Hypothalamus (tissue), 51 donors: ENCODE data around the gene PRKAG2.

Experiments used
- DNase-seq, 51 donors: peaks; one replicate each; lab custom pipeline; 2025; lab: John Stamatoyannopoulos, UW

PRKAG2 gene

DNA sequence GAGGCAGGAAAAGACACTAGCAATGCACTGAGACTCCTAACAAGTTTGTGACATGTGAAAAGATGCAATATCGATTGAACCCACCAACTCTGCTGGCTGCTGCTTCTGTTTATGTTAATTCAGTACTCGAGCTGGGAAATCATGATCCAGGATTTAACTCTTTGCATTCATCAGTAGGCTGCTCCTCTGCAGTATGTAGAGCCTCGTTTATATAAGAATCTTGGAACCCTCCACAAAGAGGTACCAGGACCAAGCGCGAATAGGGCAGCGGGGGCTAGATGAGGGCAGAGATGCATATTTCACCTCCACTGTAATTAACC is 7.8 kb downstream of the PRKAG2 start:
- no peak for DNase-seq

DNA sequence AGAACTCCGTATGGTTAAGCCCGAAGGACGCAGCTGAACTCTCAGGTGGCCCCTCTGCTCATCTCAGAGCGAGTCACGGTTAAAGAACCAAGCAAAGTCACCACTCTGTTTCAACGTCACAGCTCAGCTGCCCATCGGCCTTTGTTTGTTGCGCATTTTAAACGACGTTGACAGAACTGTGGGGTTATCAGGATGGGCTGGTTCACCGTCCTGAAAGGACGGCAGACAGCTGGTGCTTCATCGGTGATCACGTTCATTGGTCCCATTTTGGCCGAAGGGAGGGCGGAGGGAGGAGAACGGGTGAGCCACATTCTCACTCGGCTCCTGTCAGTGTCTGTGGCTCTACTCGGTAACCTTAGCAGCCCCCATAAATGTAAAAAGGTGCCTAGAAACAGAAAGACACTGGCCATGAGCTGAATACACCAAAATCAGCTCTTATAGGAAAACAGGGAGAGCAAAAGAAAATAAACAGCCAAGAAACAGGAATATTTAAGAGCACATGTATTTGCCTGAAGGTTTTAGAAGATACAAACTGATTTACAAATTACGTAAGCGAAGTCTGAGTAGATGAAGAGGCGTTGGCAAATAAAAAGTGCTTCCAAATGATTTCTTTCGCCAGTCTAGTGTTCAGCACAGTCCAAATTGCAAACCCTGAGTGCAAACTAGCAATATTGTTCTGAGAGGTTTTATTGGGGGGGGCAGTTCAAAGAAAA is 8.4 kb downstream of the PRKAG2 start:
- DNase-seq: no peak

- no peak for DNase-seq
These were observed 9.0 kb downstream of the PRKAG2 start for GRCh38 chr7:151867912-151868311.

GRCh38 chr7:151866761-151867655 is 9.9 kb downstream of the PRKAG2 start:
- DNase-seq: no peak

- DNase-seq: no peak
These were observed 10.9 kb downstream of the PRKAG2 start for GRCh38 chr7:151866028-151866427.

- DNase-seq: peak in 6 of 51 donors; percentile 11 to 52 (median 31)
These were observed 11.7 kb downstream of the PRKAG2 start for GRCh38 chr7:151865070-151865670.

- DNase-seq: no peak
These were observed 12.4 kb downstream of the PRKAG2 start for GRCh38 chr7:151864561-151864960.

DNA sequence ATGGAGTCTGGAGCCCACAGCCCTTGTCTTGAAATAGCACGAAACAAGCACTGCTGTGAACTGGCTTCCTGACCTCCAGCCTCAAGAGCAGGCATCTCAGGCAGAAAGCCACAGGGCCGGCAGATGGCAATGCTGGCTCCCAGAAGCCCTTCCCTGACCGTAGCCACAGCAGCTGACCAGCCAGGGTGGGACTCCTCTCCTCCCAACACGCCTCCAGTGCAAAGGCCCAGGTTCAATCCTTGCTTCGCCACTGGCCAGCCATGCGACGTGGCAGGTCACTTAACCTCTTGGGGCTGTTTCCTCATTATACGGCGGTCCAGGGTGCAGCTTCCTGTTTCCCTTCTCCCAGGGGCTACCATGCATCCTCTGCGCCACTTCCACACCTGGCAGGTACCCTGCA is 12.8 kb downstream of the PRKAG2 start:
- no peak for DNase-seq

GRCh38 chr7:151863386-151864079 is 13.4 kb downstream of the PRKAG2 start:
- DNase-seq: no peak

- DNase-seq: no peak
These were observed 14.1 kb downstream of the PRKAG2 start for GRCh38 chr7:151862606-151863381.

- DNase-seq: no peak
These were observed 15.0 kb downstream of the PRKAG2 start for GRCh38 chr7:151861881-151862280.

GRCh38 chr7:151860771-151861170 is 16.1 kb downstream of the PRKAG2 start:
- no peak for DNase-seq

- no peak for DNase-seq
These were observed 16.8 kb downstream of the PRKAG2 start for GRCh38 chr7:151859948-151860685.

DNA sequence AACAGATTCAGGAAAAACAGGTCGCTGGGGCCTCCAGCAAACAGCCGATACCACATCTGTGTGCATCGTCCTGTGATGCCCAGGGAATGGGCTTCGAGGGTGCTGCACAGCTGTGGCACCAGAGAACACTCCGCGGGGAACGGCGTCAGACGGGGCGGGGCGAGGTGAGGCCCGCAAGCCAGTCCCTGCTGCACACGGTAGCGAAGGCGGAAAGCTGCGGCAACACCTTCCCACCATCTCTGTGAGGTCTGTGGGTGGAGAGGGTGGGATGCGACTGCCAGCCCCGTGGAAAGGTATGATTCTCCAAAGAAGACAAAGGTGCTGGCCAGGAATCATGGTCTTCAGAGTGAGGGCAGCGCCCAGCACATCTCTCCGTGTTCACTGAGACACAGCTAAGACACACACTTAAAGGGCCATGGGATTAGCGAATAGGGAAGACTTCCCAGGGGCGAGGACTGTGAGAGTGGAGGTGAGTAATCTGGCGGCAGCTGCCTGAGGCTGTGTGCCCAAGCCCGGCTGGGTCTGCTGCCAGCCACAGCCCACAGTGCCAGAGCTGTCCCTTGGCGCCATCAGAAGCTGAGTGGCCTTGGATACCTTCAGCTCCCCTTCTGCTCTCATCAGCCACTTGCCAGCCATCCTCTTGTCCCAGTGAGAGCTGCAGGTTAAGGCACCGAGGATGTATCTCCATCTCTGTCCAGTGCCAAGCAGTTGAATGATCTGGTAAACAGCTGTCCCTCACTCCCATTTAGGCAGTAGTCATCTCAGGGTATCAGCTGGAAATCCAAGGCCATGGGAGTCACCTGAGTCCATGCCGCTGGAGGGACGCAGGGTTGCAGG is 17.6 kb downstream of the PRKAG2 start:
- peak in 1 of 51 donors; percentile 69 for DNase-seq

DNA sequence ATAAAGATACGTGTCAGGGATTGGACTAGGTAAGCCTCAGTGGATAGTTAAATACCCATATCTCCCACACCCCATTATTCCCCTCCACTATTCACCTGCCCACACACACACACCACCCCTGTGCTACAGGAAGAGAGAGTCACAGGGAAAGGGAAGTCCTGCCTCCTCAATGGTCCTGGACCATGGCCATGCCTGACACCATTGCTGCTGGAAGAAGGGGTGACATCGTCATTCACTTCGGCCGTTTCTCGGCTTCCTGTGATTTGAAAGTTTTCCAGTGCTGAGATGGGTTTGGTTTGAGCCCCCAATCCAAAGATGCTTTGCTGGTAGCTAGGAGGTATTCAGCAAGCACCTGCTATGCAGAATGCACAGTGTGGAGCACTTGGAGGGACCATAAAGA is 18.5 kb downstream of the PRKAG2 start:
- DNase-seq: no peak

DNA sequence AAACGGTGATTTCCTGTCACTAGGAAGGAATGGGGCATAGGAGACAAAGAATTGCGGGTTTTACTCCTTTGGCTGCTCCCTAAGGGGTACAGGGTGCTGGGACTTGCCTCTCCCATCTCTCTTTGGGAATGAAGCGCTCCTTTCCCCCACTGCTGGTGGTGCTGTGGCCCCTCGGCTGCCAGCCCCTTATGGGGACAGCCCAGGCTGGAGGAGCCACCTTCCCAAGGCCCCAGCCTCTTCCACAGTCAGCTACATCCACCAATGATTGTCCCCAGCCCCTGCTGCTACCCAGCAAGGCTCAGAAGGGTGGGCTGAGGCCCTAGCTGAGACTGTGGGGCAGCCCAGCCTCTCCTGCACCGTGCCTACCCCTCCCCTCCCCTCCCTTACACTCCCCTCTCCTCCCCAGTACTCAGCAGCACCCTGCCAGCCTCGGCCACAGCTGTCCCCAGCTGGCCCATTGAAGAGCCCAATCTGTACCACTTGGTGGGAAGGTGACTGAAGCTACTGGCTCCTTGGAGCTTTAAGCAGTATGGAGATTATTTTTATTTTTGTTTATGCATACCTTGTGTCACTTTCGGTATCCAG is 19.0 kb downstream of the PRKAG2 start:
- no peak for DNase-seq

DNA sequence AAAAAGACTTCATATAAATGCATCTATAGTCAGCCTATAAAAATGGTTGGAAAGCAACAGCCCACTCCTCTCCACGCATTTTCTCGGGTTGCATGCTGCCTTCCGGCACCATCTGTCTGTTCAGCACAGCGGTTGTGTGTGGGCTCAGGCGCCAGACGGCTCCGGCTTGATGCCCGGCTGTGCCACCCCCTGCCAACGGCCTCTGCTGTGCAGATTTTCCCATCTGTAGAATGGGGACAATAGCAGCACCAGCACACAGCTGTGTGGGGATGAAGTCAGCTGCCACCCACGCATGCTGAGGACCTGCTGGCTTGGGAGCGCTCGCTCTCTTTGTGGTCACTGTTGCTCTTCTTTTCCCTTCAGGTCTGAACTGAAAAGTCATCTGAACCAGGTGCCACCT is 19.5 kb downstream of the PRKAG2 start:
- peak in 1 of 51 donors; percentile 57 for DNase-seq

DNA sequence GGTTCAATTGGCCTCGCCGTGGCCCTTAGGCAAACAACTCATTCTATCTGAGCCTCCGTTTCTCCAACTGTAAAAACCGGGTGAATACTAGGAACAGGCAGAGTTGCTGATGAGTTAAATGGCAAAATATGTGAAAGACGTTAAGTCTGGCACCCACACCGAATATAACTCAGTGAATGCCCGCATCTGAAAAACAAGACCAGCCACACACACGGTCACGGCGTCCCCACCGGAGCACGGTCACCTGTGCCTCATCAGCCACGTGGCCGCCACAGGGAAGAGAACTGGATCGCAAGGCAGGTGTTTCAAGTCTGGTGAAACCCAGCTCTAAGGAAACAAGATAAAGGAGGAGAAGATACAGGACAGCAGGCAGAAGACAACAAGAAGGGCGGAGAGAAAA is 20.4 kb downstream of the PRKAG2 start:
- no peak for DNase-seq
